Measurements from ENCODE around the gene PRKCA. TPM values are rescaled to one million over a fixed set of nuclear protein-coding genes. Genes with fewer than 3 reads are reported as not detected.

PRKCA gene
- total and polyA plus RNA-seq, 9 of the 15 experiments (the other 6 are each of a cell fraction or from before 2014, with no cell fraction given), result 3.2 to 33.0 (median 17.8) TPM

DNA sequence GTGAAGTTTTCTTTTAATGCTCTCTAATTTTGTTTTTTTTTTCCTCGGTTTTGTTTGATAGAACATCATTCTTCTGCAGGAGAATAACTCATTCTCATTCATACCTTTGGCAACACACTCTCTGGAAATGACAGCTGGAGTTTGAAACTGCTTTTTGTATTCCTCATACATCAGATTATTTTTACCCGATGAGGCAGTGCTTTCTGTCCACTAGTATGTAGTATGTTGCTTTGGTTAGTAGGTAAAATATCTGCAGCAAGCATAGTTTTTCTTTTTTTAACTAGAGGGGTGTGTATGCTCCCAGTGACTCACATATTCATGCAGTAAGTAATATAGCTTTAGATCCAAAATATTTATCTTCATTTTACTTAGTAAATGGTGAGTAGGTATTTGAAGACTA lies 6.4 kb downstream of the PRKCA start:
- no TSS peak for BruUV-seq (replicated peaks)
- POLR2A ChIA-PET, result no interaction called here
- Histone ChIP-seq H4K20me1 (replicated peaks; ENCODE audit: control insufficient read depth, insufficient read depth, low read length) (no peaks in the 10 kb centered on the region), H3K4me2 (ENCODE audit: insufficient read depth, low read length) (no peak overlapping the region), H3K9me3 (replicated peaks; ENCODE audit: control insufficient read depth, insufficient read depth, low read depth, low read length) (no peaks in the 10 kb centered on the region), H3K36me3 (ENCODE audit: control insufficient read depth, insufficient read depth, low read length) (peaks cover 50% of the 10 kb centered on the region; the same call in 2 of the 3 replicates), H3K9me1 (ENCODE audit: control insufficient read depth, insufficient read depth, low read length) (no peaks in the 10 kb centered on the region), H3K79me2 (ENCODE audit: control insufficient read depth, insufficient read depth, low read length) (peaks cover 52% of the 10 kb centered on the region), H3K9ac (ENCODE audit: insufficient read depth in 1 of 2, low read depth in 2 of 2, low read length in 2 of 2) (no peak overlapping the region), H3K27ac (ENCODE audit: extremely low read depth, low read depth, low read length) (no peak overlapping the region), H2AFZ (ENCODE audit: low read depth, low read length) (no peak overlapping the region), H3K4me1 (replicated peaks in 1 of 2; ENCODE audit: control insufficient read depth in 2 of 2, insufficient read depth in 2 of 2, low read length in 2 of 2) (peaks cover 8 to 12% of the 10 kb centered on the region in 2 experiments; a peak in 4 of 5 replicates), H3K4me3 (no peak overlapping the region), H3K27me3 (ENCODE audit: control insufficient read depth in 2 of 2, insufficient read depth in 2 of 2, low read length in 2 of 2) (no peaks in the 10 kb centered on the region)
- FAIRE-seq (no peak), ATAC-seq (no peak), DNase-seq (ENCODE audit: extremely low read depth in 1 of 4, low spot score in 3 of 4) (no peak)
- intact Hi-C loops (cut with micrococcal nuclease), result loop anchor here (10.0 kb wide), 1 partner anchor 96 kb away; no protein-coding TSS in a partner anchor
- CTCF ChIA-PET (ENCODE audit: low intra/inter-chr PET ratio), result no interaction called here
- in situ Hi-C loops (cut with MboI), result no loop called here
- 67% methylated on average over 2 of the region's 2 CpGs for WGBS (ENCODE audit: insufficient coverage, low coverage, missing lambda C conversion rate)
- TF ChIP-seq TCF7 (IDR thresholded peaks at IDR 0.05; ENCODE audit: borderline replicate concordance) (no peak), AFF4 (CRISPR knock-in tag; IDR thresholded peaks at IDR 0.05) (no peak), SMARCA5 (IDR thresholded peaks at IDR 0.05) (no peak), ZBTB26 (CRISPR knock-in tag; IDR thresholded peaks at IDR 0.05) (no peak), POU5F1 (IDR thresholded peaks at IDR 0.05; ENCODE audit: borderline replicate concordance, low read depth, low read length, partially characterized antibody) (no peak), PHF21A (IDR thresholded peaks at IDR 0.05; ENCODE audit: borderline replicate concordance, low read depth) (no peak), KAT8 (IDR thresholded peaks at IDR 0.05; ENCODE audit: low read depth) (no peak), ZNF644 (tag; IDR thresholded peaks at IDR 0.05; ENCODE audit: low read depth) (no peak), CBFB (CRISPR knock-in tag; IDR thresholded peaks at IDR 0.05) (no peak)
- TF ChIP-seq, protein P1, sequence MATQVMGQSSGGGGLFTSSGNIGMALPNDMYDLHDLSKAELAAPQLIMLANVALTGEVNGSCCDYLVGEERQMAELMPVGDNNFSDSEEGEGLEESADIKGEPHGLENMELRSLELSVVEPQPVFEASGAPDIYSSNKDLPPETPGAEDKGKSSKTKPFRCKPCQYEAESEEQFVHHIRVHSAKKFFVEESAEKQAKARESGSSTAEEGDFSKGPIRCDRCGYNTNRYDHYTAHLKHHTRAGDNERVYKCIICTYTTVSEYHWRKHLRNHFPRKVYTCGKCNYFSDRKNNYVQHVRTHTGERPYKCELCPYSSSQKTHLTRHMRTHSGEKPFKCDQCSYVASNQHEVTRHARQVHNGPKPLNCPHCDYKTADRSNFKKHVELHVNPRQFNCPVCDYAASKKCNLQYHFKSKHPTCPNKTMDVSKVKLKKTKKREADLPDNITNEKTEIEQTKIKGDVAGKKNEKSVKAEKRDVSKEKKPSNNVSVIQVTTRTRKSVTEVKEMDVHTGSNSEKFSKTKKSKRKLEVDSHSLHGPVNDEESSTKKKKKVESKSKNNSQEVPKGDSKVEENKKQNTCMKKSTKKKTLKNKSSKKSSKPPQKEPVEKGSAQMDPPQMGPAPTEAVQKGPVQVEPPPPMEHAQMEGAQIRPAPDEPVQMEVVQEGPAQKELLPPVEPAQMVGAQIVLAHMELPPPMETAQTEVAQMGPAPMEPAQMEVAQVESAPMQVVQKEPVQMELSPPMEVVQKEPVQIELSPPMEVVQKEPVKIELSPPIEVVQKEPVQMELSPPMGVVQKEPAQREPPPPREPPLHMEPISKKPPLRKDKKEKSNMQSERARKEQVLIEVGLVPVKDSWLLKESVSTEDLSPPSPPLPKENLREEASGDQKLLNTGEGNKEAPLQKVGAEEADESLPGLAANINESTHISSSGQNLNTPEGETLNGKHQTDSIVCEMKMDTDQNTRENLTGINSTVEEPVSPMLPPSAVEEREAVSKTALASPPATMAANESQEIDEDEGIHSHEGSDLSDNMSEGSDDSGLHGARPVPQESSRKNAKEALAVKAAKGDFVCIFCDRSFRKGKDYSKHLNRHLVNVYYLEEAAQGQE (IDR thresholded peaks at IDR 0.05; ENCODE audit: borderline replicate concordance), result no peak
- TF ChIP-seq, protein P1 (CRISPR knock-in tag; IDR thresholded peaks at IDR 0.05; ENCODE audit: low read depth), result no peak

All from K562 (cell line).